KMS-11 (cell line): ENCODE results near the gene IGFBP5.
A peak's percentile ranks its signal among the peaks of the same experiment; 100 is the strongest.

Experiments used
- H2AFZ ChIP-seq: fragments of 200-600 bp; sonication (generic); 2 replicates; pipeline ENCODE4 v1.6.1; 2016; ENCODE audit warnings: antibody characterized with exemption, mixed run types, low read depth
- H3K27ac ChIP-seq: fragments of 200-600 bp; sonication (generic); 2 replicates; pipeline ENCODE4 v1.6.1; 2016; ENCODE audit warnings: mild to moderate bottlenecking, mixed run types
- H3K27me3 ChIP-seq: fragments of 200-600 bp; sonication (generic); 2 replicates; pipeline ENCODE4 v1.6.1; 2017; ENCODE audit warnings: mild to moderate bottlenecking, low read depth, mixed run types, moderate library complexity; ENCODE audit not compliant: insufficient read depth
- H3K36me3 ChIP-seq: fragments of 200-600 bp; sonication (generic); 2 replicates; pipeline ENCODE4 v1.6.1; 2017; ENCODE audit warnings: mild to moderate bottlenecking, mixed run types; ENCODE audit not compliant: insufficient read depth
- H3K4me1 ChIP-seq: fragments of 200-600 bp; sonication (generic); 2 replicates; pipeline ENCODE4 v1.6.1; 2016; ENCODE audit warnings: mild to moderate bottlenecking, low read depth, mixed run types; ENCODE audit not compliant: poor library complexity, severe bottlenecking
- H3K4me2 ChIP-seq: fragments of 200-600 bp; sonication (generic); 2 replicates; pipeline ENCODE4 v1.7.0; 2016; ENCODE audit warnings: mild to moderate bottlenecking, mixed run types
- H3K4me3 ChIP-seq: fragments of 200-600 bp; sonication (generic); IDR thresholded peaks from 2 replicates; pipeline ENCODE4 v1.6.1; 2017; ENCODE audit warnings: low read depth, low read length, mixed read lengths; ENCODE audit not compliant: insufficient read depth
- H3K79me2 ChIP-seq: fragments of 200-600 bp; sonication (generic); 2 replicates; pipeline ENCODE4 v1.6.1; 2016; ENCODE audit warnings: low read depth, mixed run types; ENCODE audit not compliant: insufficient read depth
- H3K9ac ChIP-seq: fragments of 200-600 bp; sonication (generic); 2 replicates; pipeline ENCODE4 v1.6.1; 2016; ENCODE audit warnings: mild to moderate bottlenecking, mixed run types
- H4K20me1 ChIP-seq: fragments of 200-600 bp; sonication (generic); 2 replicates; pipeline ENCODE4 v1.6.1; 2016; ENCODE audit warnings: mild to moderate bottlenecking, mixed run types; ENCODE audit not compliant: insufficient read depth
- CTCF ChIP-seq: fragments of 200-600 bp; sonication (generic); conservative IDR thresholded peaks from 2 replicates; pipeline ENCODE4 v1.6.1; 2017; ENCODE audit warnings: low read depth, mild to moderate bottlenecking, antibody characterized with exemption, low read length, moderate library complexity, mixed read lengths

The IGFBP5 gene

GRCh38 chr2:216683846-216684245 lies 11.5 kb downstream of the IGFBP5 start:
- Histone ChIP-seq H3K4me1 (peaks cover 10% of the 10 kb centered on the region), H3K4me2 (no peak overlapping the region), H3K27me3 (no peaks in the 10 kb centered on the region), H4K20me1 (no peaks in the 10 kb centered on the region), H3K27ac (no peak overlapping the region), H3K36me3 (no peaks in the 10 kb centered on the region), H2AFZ (no peak overlapping the region), H3K79me2 (no peaks in the 10 kb centered on the region), H3K4me3 (no peak overlapping the region), H3K9ac (no peak overlapping the region)
- no peak for TF ChIP-seq CTCF

- H3K4me3 ChIP-seq = no peak overlapping the region
- H4K20me1 ChIP-seq = no peaks in the 10 kb centered on the region
- H2AFZ ChIP-seq = peak overlapping the region; percentile 66; the same call in 1 of the 2 replicates
- H3K27me3 ChIP-seq = no peaks in the 10 kb centered on the region
- H3K27ac ChIP-seq = no peak overlapping the region
- peak overlapping the region; percentile 26; the same call in 1 of the 2 replicates for H3K4me2 ChIP-seq
- H3K36me3 ChIP-seq = no peaks in the 10 kb centered on the region
- no peak overlapping the region for H3K9ac ChIP-seq
- TF ChIP-seq CTCF = no peak
- H3K4me1 ChIP-seq = peaks cover 10% of the 10 kb centered on the region
- no peaks in the 10 kb centered on the region for H3K79me2 ChIP-seq
Measured at GRCh38 chr2:216681683-216682082, 13.7 kb downstream of the IGFBP5 start.

GRCh38 chr2:216680951-216681629 lies 14.3 kb downstream of the IGFBP5 start:
- H3K27me3 ChIP-seq = no peaks in the 10 kb centered on the region
- no peaks in the 10 kb centered on the region for H3K79me2 ChIP-seq
- H4K20me1 ChIP-seq = no peaks in the 10 kb centered on the region
- no peak for TF ChIP-seq CTCF
- H3K27ac ChIP-seq = no peak overlapping the region
- H2AFZ ChIP-seq = no peak overlapping the region
- H3K4me2 ChIP-seq = no peak overlapping the region
- H3K9ac ChIP-seq = no peak overlapping the region
- peaks cover 10% of the 10 kb centered on the region for H3K4me1 ChIP-seq
- no peak overlapping the region for H3K4me3 ChIP-seq
- H3K36me3 ChIP-seq = no peaks in the 10 kb centered on the region

GRCh38 chr2:216679658-216680024 lies 15.7 kb downstream of the IGFBP5 start:
- Histone ChIP-seq H2AFZ (no peak overlapping the region), H3K36me3 (no peaks in the 10 kb centered on the region), H3K4me2 (no peak overlapping the region), H3K27me3 (no peaks in the 10 kb centered on the region), H3K4me1 (peaks cover 10% of the 10 kb centered on the region), H3K4me3 (no peak overlapping the region), H3K79me2 (no peaks in the 10 kb centered on the region), H4K20me1 (no peaks in the 10 kb centered on the region), H3K9ac (no peak overlapping the region), H3K27ac (no peak overlapping the region)
- TF ChIP-seq CTCF = no peak
